Stimulated activated CD8-positive, alpha-beta memory T cell treated with anti-CD3 and anti-CD28 coated beads, Interleukin-15, amount 100 ng/mL, for 48 hours (primary cell): Measurements from ENCODE around the gene SIRT6.
"Not testable (repeated sequence)": the region's sequence is repeated elsewhere in the genome, so short reads cannot be mapped to it uniquely, and the experiment has no call there.

ENCODE experiments used
- DNase-seq, 2 donors: peaks; one replicate each; pipeline ENCODE4 v3.0.0-alpha.2; 2020; ENCODE audit warnings: low read depth in 2 of 2

SIRT6 gene

DNA sequence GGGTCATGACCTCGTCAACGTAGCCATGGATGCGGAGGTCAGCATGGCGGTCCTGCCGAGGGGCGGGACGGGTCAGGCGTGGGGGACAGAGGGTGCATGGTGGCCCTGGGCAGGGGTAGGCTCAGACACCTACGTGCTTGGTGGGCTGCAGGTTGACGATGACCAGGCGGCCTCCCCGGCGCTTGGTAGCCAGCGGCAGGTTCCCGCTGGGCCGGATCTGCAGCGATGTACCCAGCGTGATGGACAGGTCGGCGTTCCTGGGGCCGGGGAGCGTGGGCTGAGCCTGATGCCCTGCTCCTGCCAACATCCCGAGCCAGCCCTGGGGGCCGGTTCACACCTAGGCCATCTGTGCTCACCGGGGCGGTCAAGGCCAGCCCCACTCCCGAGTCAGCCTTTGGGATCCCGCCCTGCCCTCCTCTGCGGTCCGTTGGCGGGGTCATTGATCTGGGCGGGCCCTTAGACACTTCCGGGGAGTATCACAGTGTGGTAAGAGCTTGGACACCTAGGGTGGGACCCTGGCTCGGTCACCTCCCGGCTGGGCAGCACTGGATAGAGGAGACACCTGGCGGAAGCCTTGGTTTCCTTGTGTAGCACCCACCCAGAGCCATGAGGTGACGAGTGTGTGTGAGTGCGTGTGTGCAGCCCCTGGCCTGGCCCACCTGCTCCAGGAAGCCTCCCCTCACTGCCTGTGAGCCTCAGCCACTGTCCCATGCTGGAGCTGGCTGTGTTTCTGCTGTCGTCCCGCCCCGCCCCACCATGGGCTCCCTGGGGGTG, 7.3 kb downstream of the SIRT6 start:
- DNase-seq: no peak

DNA sequence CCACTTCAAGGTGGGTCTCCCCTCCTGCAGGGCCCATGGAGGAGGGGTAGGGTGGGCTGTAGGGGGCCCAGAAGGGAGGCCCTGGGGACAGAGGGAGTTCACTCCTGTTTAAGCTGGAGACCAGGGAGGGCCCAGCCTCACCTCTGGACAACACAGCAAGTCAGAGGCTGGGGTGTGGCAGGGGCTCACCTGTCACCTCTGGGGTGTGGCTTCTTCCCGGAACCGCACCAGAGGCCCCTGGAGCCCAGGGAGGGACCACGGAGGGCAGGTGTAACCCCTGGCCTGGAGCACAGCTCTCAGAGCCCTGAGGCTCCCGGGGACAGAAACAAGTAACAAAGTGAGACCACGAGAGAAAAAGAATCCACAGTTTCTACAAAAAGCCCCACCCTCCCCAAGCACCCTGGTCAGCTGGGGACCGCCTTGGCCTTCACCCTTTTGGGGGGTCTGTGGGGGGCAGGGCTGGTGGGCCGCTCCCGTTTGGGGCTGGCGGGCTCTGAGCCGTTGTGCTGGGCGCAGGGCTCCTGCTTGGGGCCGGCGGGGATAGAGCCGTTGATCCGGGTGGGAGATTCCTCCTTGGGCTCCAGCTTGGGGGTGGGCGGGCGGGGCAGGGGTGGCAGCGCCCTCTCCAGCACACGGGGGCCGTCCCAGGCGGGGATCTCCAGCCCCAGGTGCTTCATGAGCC, 8.0 kb downstream of the SIRT6 start:
- no peak for DNase-seq

DNA sequence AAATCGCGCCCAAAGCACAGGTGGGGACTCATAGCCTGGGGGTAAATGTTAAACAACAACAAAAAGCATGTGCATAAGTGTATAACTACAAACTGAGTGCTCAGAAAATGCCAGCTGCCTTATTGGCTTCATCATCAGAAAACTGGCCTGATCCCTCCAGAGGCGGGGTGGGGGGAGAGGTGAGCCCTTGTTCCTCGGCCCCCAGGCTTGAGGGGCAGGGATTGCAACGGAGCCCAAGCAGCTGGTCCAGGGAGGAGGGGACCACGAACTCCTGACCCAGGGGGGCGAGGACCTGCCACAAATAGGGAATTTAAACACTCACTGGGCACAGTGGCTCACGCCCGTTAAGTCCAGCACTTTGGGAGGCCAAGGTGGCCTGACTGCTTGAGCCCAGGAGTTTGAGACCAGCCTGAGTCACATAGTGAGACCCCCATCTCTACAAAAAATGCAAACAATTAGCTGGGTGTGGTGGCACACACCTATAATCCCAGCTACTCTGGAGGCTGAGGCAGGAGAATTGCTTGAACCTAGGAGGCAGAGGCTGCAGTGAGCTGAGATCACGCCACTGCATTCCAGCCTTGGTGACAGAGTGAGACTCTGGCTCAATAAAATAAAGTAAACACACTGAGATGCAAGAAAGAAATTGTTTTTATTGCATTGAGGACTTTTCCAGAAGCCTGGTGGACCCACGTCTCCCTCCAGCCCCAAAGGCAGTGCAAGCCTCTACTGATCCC, 8.7 kb downstream of the SIRT6 start:
- DNase-seq: no peak

DNA sequence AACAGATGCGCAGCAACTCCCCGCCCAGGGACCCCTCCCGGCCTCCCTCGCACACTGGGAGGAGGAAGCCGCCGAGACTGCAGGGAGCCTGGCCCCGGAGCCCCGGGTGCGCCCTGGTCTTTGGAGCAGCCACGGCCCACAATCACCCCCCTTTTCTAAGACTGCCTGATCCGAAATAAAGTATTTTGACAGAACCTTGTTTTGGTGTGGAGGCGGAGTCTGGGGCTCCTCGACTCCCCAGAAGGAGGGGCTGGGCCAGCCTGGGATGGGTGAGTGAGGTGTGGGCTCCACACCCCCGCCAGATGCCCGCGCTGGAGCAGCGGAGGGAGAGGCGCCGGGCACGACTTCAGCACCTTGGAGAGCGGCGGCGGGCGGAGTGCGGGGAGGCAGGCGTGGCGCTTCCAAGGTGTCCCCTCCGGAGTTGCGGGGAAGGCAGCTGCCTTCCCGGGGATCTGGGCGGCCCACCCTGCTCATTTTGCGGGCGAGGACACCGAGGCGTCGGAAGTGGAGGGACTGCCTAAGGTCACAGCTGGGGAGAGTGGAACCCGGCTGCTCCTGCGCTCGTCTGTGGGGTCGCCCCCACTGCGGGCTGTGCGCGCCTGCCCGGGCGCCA, 9.4 kb downstream of the SIRT6 start:
- DNase-seq: peak; percentile 34 to 37

DNA sequence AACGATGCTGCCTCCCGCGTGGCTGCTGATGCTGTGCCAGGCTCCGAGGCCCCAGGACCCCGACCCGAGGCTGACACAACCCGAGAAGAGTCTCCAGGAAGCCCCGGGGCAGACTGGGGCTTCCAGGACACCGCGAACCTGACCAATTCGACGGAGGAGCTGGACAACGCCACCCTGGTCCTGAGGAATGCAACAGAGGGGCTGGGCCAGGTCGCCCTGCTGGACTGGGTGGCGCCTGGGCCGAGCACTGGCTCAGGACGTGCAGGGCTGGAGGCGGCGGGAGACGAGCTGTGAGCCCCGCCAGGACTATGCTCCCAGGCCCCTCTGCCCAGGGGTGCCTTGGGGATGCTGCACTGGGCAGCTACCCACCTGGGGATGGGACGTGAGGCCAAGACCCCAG, 10.7 kb downstream of the SIRT6 start:
- DNase-seq: no peak

DNA sequence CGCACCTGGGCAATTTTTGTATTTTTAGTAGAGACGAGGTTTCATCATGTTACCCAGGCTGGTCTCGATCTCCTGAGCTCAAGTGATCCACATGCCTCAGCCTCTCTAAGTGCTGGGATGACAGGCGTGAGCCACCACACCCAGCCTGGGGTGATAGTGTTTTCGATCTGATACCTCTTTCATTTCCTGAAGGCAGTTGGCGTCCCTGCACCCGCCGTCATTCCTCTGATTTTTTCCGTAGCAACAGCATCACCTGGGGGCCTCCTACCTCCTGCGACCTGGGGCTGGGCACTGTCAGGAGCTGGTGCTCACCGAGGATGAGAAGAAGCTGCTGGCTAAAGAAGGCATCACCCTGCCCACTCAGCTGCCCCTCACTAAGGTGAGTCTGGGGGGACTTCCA, 18.1 kb downstream of the SIRT6 start:
- no peak for DNase-seq

DNA sequence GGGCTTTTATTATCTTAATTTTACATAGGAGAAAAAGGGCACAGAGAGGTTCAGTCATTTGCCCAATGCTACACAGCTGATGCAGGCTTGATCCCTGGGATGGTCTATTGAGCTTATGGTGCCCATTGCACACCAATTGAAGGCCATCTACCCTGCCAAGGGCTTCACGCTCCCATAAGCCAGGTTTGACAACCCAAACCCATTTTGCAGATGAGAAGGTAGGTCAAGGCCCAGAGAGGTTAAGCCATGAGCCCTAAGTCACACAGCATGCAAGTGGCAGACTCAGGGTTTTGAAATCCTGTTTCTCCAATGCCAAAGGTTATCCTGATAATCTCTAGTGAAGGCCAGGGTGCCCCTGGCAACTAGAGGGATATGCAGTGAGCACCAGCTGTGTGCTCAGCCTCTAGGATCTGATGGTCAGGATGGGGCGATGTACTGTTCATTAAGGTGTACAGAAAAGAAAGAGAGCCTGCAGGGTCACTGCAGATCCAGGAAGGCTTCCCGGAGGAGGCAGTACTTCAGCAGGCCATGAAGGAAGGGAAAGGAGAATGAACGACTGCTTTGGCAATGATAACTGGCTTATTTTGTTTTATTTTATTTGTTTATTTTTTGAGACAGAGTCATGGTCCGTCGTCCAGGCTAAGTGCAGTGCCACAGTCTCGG, 20.8 kb downstream of the SIRT6 start:
- DNase-seq: no peak

DNA sequence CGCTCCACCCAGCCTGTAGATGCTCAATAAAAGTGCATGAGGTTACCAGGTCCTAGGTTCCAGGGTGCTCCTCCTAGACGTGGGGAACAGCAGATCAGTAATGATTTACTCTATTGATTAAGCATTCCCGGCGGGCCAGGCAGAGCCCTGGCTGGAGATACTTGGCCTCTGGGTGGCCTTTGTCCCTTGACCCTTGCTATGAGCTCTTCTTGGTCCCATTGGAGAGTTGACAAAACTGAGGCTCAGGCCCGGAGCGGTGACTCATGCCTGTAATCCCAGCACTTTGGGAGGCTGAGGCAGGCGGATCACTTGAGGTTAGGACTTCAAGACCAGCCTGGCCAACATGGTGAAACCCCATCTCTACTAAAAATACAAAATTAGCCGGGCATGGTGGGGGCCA, 24.4 kb downstream of the SIRT6 start:
- DNase-seq: not testable (repeated sequence)

DNA sequence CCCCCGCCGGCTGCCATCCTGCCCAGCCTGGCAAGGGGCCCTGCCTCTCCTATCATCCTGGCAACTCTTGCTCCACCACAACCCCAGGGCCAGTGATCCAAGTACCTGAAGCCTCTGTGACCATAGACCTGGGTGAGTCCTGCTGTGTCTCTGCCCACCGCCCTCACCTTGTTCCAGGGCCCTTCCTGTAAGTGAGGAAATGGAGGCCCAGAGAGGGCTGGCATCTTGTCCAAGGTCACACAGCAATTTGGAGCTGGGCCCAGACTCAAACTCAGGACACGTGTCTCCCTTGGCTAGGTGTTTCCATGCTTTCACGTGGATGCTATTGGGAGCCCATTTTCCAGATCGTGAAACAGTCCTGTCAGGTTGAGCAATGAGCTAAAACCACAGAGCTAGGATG, 25.2 kb downstream of the SIRT6 start:
- no peak for DNase-seq

DNA sequence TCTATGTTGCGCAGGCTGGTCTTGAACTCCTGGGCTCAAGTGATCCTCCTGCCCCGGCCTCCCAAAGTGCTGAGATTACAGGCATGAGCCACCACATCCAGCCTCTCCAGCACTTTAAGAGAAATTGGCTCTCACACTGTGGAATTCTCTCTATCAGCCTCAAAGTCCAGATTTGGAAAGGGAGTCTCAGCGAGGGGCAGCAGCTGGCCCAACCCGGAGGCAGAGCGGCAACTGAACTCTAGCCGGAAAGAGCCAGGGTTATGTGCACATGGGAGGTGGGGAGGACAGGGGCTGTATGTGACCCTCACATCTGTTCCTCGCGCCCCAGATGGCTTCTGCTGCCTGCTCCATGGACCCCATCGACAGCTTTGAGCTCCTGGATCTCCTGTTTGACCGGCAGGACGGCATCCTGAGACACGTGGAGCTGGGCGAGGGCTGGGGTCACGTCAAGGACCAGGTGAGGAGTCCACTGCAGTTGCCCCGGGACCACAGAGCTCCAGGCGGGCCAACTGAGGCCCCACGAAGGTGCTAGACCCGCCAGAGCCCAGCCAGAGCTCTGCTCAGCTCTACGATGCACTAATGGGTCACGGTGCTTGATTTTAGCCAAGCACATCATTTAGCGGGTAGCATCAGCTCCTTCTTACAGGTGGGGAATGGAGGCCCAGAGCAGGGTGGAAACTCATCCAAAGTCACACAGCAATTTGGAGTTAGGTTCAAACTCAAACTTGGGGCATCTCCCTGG, 27.6 kb downstream of the SIRT6 start:
- no peak for DNase-seq

DNA sequence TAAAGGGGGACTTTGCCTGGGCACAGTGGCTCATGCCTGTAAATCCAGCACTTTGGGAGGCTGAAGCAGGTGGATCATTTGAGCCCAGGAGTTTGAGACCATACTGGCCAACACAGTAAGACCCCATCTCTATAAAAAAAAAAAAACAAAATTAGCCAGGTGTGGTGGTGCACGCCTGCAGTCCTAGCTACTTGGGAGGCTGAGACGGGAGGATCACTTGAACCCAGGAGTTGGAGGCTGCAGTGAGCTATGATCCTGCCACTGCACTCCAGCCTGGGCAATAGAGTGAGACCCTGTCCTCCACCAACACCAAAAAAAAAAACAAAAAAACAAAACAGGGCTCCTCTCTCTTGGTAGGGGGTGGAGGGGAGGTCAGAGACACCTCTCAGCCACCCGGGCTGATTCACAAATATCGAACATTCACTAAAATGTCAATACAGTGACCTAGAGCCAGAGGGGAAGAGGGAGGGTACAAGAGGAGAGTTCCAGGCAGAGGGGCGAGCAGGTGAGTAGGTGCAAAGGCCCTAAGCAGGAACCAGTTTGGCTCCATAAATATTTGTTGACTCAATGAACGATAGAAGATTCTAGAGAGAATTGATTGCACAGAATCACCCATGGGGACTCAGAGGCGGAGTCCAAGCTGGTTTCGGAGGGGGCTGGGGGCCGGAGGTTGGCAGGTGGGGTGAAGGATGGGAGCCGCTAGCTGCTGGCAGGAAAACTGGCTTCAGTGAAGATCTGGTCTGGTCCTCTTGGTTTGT, 29.9 kb downstream of the SIRT6 start:
- no peak for DNase-seq

DNA sequence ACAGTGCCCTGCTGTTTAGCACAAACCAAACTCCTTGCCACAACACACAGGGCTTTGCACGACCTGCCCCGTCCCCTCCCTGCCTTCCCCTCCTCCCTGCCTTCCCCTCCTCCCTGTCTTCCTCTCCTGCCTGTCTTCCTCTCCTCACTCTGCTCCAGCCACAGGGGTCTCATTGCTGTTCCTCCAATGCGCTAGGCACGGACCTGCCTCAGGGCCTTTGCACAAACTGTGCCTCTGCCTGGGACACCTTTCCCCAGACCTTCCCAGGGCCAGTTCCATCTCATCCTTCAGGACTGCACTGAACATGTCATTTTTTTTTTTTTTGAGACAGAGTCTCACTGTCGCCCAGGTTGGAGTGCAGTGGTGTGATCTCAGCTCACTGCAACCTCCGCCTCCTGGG, 30.7 kb downstream of the SIRT6 start:
- DNase-seq: no peak

DNA sequence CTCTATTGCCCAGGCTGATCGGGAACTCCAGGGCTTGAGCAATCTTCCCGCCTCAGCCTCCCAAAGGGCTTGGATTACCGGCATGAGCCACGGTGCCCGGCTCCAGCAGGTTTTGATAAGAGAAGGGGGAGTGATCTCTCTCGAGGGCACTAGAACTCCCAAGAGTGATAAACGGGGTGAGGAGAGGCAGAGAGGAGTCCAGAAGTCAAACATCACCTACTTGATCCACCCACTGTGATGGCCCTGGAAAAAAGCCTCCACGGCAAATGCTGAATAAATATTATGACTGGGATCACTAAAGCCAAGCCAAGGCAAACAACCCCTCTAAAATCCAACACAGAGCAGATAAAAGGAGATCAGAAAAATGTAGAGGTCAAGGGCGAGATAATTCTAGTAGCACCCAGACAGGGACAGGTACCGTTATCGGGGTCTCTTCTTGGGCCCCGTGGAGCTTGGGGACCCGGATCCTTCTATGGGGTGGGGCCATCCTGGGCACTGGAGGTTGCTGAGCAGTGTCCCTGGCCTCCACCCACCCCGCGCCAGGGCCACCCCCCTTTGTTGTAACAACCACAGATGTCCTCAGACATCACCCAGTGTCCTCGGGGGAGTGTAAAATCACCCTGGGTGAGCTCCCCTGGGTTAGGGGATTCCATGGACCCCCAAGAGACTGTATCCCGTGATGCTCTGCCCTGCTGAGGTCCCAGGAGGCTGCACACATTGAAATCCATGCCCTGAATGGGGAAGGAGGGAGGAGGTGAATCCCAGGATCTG, 32.7 kb downstream of the SIRT6 start:
- no peak for DNase-seq

DNA sequence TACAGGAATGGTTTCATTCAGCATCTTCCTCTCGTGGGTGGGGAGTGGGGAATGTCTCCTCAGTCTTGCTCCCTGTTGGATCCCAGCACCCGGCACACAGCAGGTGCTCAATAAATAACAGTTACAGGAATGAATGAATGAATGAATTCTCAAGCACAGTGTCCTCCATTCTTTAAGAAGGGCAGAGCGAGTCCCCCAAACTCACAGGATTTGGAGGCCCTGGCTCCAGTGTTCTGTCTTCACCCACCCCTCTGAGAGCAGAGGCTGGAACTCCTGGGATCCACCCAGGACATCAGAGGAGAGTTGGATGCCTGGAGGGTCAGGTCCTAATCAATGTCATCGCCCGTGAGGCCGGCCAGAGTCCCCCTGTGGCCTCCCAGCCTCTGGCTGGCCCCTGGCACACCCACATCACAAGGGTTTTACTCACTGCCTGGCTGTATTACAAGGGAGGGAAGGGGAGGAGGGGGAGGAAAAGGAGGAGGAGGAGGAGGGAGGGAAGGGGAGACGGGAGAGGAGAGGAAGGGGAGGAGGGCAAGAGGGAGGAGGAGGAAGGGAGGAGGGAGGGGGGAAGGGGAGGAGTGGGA, 37.6 kb downstream of the SIRT6 start:
- no peak for DNase-seq

DNA sequence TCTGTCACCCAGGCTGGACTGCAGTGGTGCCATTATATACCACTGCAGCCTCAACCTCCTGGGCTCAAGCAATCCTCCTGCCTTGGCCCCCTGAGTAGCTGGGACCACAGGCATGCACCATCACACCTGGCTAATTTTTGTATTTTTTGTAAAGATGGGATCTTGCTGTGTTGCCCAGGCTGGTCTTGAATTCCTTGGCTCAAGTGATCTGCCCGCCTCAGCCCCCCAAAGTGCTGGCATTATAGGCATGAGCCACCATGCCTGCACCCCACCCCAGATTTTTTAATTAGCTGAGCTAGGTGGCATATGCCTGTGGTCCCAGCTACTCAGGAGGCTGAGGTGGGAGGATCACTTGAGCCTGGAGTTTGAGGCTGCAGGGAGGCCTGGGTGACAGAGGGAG, 39.4 kb downstream of the SIRT6 start:
- DNase-seq: not testable (repeated sequence)

DNA sequence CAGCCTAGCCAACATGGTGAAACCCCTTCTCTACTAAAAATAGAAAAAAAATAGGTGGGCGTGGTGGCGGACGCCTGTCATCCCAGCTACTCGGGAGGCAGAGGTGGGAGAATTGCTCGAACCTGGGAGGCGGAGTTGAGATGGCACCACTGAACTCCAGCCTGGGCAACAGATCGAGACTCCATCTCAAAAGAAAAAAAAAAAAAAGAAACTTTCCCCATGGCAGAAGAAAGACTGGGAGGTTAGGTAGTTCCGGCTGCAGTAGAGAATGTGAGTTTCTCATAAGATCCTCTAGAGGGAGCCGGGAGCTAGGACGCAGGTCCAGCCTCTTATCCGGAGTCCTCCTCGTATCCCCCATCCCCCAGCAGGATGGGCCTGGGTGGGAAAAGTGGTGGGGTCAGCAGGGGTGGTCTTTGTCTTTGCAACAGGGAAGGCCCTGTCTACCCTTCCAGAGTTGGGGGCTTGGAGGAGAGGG, 42.1 kb downstream of the SIRT6 start:
- no peak for DNase-seq

DNA sequence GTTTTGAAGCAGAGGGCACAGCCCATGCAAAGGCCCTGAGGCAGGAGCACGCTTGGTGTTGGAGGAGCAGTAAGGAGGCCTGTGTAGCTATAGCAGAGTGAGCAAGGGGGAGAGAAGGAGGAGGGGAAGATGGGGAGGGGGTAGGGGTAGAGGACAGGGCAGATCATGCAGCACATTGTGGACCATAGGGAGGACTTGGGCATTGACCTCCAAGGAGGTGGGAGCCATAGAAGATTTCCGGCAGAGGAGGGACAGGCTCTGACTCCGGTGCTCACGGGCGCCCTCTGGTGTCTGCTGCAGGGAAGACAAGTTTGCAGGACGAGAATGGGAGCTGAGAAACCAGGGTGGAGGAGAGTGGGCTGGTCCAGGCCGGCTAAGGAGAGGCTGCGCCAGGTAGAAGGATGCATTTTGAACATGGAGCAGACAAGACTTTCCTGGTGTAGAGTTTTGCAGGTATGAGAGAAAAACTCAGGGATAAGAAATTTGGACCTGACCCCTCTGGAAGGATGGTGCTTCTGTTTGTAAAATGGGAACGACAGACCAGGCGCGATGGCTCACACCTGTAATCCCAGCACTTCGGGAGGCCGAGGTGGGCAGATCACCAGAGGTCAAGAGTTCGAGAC, 42.6 kb downstream of the SIRT6 start:
- peak; percentile 71 to 79 for DNase-seq

DNA sequence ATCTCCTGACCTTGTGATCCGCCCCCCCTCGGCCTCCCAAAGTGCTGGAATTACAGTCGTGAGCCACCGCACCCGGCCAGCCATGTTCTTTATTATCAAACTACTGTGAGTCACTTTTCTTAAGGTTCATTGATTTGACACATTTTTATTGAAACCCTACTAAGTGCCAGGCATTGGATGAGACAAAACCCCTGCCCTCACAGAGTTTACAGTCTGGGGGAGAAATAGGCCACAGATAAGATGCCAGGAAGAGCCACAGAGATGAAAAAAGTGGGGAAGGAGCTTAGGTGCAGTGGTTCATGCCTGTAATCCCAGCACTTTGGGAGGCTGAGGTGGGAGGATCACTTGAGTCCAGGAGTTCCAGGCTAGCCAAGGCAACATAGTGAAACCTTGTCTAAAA, 43.9 kb downstream of the SIRT6 start:
- DNase-seq: no peak

DNA sequence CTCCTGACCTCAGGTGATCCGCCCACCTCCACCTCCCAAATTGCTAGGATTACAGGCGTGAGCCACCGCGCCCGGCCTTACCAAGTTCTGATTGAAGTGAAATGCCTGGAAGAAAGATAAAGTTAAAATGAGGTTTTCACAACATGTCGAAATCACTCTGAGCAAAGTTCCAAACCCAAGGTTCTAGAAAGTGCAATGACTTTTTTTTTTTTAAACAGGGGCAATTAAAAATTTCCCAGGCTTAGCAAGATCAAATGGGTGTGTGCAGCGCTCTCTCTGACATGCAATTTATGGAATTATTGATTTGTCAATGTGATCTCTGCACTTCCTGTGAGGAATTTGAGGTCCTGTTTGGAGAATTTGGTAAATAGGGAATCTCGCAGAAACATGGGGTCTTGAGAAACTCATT, 45.7 kb downstream of the SIRT6 start:
- DNase-seq: no peak
